ENCODE measurements around the gene MGAT4A. TPM values are rescaled to one million over a fixed set of nuclear protein-coding genes. Genes with fewer than 3 reads are reported as not detected.

MGAT4A gene
- total and polyA plus RNA-seq, 9 of the 15 experiments (the other 6 are each of a cell fraction or from before 2014, with no cell fraction given) = 0.03 to 0.53 (median 0.18) TPM; not detected in 2

GRCh38 chr2:98715812-98716451 is 15.0 kb downstream of the MGAT4A start:
- no peaks in the 10 kb centered on the region for H3K36me3 ChIP-seq (ENCODE audit: control insufficient read depth, insufficient read depth, low read length)
- WGBS (ENCODE audit: insufficient coverage, low coverage, missing lambda C conversion rate) = 0% methylated on average over 9 of the region's 9 CpGs
- POLR2A ChIA-PET = no interaction called here
- CTCF ChIA-PET (ENCODE audit: low intra/inter-chr PET ratio) = no interaction called here
- no peaks in the 10 kb centered on the region for H3K79me2 ChIP-seq (ENCODE audit: control insufficient read depth, insufficient read depth, low read length)
- H3K4me3 ChIP-seq = no peak overlapping the region
- H3K9me1 ChIP-seq (ENCODE audit: control insufficient read depth, insufficient read depth, low read length) = no peaks in the 10 kb centered on the region
- BruUV-seq (replicated peaks) = no TSS peak
- H2AFZ ChIP-seq (ENCODE audit: low read depth, low read length) = no peak overlapping the region
- 0 out of 2 replicates have a peak, but pooled peaks cover 1% of the 10 kb centered on the region for H3K9me3 ChIP-seq (replicated peaks; ENCODE audit: control insufficient read depth, insufficient read depth, low read depth, low read length)
- peaks cover 0 to 11% of the 10 kb centered on the region in 2 experiments; a peak in 3 of 5 replicates for H3K27me3 ChIP-seq (ENCODE audit: control insufficient read depth in 2 of 2, insufficient read depth in 2 of 2, low read length in 2 of 2)
- in situ Hi-C loops (cut with MboI) = no loop called here
- FAIRE-seq = no peak
- H4K20me1 ChIP-seq (replicated peaks; ENCODE audit: control insufficient read depth, insufficient read depth, low read length) = no peaks in the 10 kb centered on the region
- H3K4me2 ChIP-seq (ENCODE audit: insufficient read depth, low read length) = no peak overlapping the region
- no peak overlapping the region for H3K27ac ChIP-seq (ENCODE audit: extremely low read depth, low read depth, low read length)
- DNase-seq (ENCODE audit: extremely low read depth in 1 of 4, low spot score in 3 of 4) = no peak
- H3K9ac ChIP-seq (ENCODE audit: insufficient read depth in 1 of 2, low read depth in 2 of 2, low read length in 2 of 2) = no peak overlapping the region
- H3K4me1 ChIP-seq (replicated peaks in 1 of 2; ENCODE audit: control insufficient read depth in 2 of 2, insufficient read depth in 2 of 2, low read length in 2 of 2) = no peaks in the 10 kb centered on the region; a peak in 1 of 5 replicates
- no peak for ATAC-seq
- intact Hi-C loops (cut with micrococcal nuclease) = no loop called here
- TF ChIP-seq E2F3 (CRISPR knock-in tag; IDR thresholded peaks at IDR 0.05) (no peak), ZNF146 (CRISPR knock-in tag; IDR thresholded peaks at IDR 0.05; ENCODE audit: unreplicated experiment) (no peak), FOXJ3 (CRISPR knock-in tag; IDR thresholded peaks at IDR 0.05) (no peak), E2F6 (IDR thresholded peaks at IDR 0.05; ENCODE audit: borderline replicate concordance in 1 of 2, extremely low read depth in 1 of 2, insufficient read depth in 1 of 2, insufficient read length in 1 of 2, low read depth in 1 of 2, low read length in 1 of 2, poor library complexity in 1 of 2, severe bottlenecking in 1 of 2) (no peak), CREM (IDR thresholded peaks at IDR 0.05; ENCODE audit: low read depth) (no peak), SREBF1 (IDR thresholded peaks at IDR 0.05; ENCODE audit: borderline replicate concordance, low read depth, low read length) (no peak), CEBPG (CRISPR knock-in tag; IDR thresholded peaks at IDR 0.05) (no peak), CEBPG (tag; conservative IDR thresholded peaks at IDR 0.05 in 1 of 2, IDR thresholded peaks at IDR 0.05 in 1 of 2) (no peak), MGA (IDR thresholded peaks at IDR 0.05) (no peak), BMI1 (IDR thresholded peaks at IDR 0.05; ENCODE audit: low read length) (no peak)

Data from K562 (cell line).